K562 (cell line): ENCODE results near the gene NQO2. TPM values are rescaled to one million over a fixed set of nuclear protein-coding genes. Genes with fewer than 3 reads are reported as not detected.
A peak's percentile ranks its signal among the peaks of the same experiment; 100 is the strongest.

Source experiments
- ATAC-seq: fragments of 200-7000 bp; cut with Tn5 transposase; 3 replicates; pipeline ENCODE4 v1.9.1; 2020; ENCODE audit warnings: moderate library complexity
- BruUV-seq: library from RNA; stranded (reverse); fragments of 400-500 nt; replicated peaks from 2 replicates; lab custom pipeline; 2021; lab: Mats Ljungman, UMichigan
- CTCF ChIA-PET: fragments of 300-600 bp; formaldehyde crosslinking; extraction: SDS; loops from one replicate; lab custom pipeline; 2021; ENCODE audit warnings: low intra/inter-chr PET ratio; lab: Yijun Ruan, JAX
- POLR2A ChIA-PET: fragments of 300-600, 350-650 bp; sonication (Branson Sonifier 250); formaldehyde crosslinking; extraction: SDS; loops from one replicate; lab custom pipeline; 2021; ENCODE audit warnings: antibody characterized with exemption, inconsistent platforms; lab: Yijun Ruan, JAX
- DNase-seq, 4 experiments: peaks; one replicate each; pipeline versions ENCODE4 v3.0.0 to v3.0.0-alpha.2; 2011 to 2018; ENCODE audit warnings: low spot score in 3 of 4, mixed read lengths in 3 of 4; ENCODE audit errors: extremely low read depth in 1 of 4
- FAIRE-seq: peaks from 2 replicates; lab custom pipeline; 2011; peaks lifted over from hg19 to GRCh38; lab: Jason Lieb, UNC
- H2AFZ ChIP-seq: 2 replicates; pipeline ENCODE4 v1.6.0; 2011; ENCODE audit warnings: low read depth, low read length, control low read depth, inconsistent platforms
- H3K27ac ChIP-seq: fragments of 200-600 bp; 3 replicates; pipeline ENCODE4 v1.8.0; 2011; ENCODE audit warnings: low read depth, mild to moderate bottlenecking, control low read depth, inconsistent platforms, low read length, moderate library complexity, mixed read lengths; ENCODE audit errors: extremely low read depth
- H3K27me3 ChIP-seq, 2 experiments: fragments of 300-600 bp in 1 of 2; 2 replicates in 1 of 2; 3 replicates in 1 of 2; pipeline versions ENCODE4 v1.6.0 to v1.8.0; 2011; ENCODE audit warnings: inconsistent platforms in 2 of 2, low read length in 2 of 2, mild to moderate bottlenecking in 1 of 2, mixed read lengths in 1 of 2, moderate library complexity in 1 of 2; ENCODE audit not compliant: control insufficient read depth in 2 of 2, insufficient read depth in 2 of 2
- H3K36me3 ChIP-seq: fragments of 300-600 bp; 3 replicates; pipeline ENCODE4 v1.8.0; 2011; ENCODE audit warnings: mild to moderate bottlenecking, low read length, inconsistent platforms; ENCODE audit not compliant: control insufficient read depth, insufficient read depth
- H3K4me1 ChIP-seq, 2 experiments: fragments of 200-600 bp in 1 of 2; replicated peaks in 1 of 2; 2 replicates in 1 of 2; 3 replicates in 1 of 2; pipeline versions ENCODE4 v1.5.1 to v1.8.0; 2011; ENCODE audit warnings: inconsistent platforms in 2 of 2, low read length in 2 of 2, mild to moderate bottlenecking in 1 of 2, mixed read lengths in 1 of 2, moderate library complexity in 1 of 2; ENCODE audit not compliant: control insufficient read depth in 2 of 2, insufficient read depth in 2 of 2
- H3K4me2 ChIP-seq: 2 replicates; pipeline ENCODE4 v1.6.1; 2011; ENCODE audit warnings: low read length, control low read depth, inconsistent platforms, mixed read lengths; ENCODE audit not compliant: insufficient read depth
- H3K4me3 ChIP-seq: fragments of 200-600 bp; sonication (generic), shearing (Covaris generic); 2 replicates; pipeline ENCODE4 v1.5.1; 2016; ENCODE audit warnings: control low read depth, inconsistent platforms
- H3K79me2 ChIP-seq: fragments of 200-600 bp; 3 replicates; pipeline ENCODE4 v1.8.0; 2011; ENCODE audit warnings: low read length, inconsistent platforms; ENCODE audit not compliant: control insufficient read depth, insufficient read depth
- H3K9ac ChIP-seq, 2 experiments: 2 replicates each; pipeline versions ENCODE4 v1.6.0 to v1.6.1; 2011; ENCODE audit warnings: low read depth in 2 of 2, low read length in 2 of 2, control low read depth in 1 of 2, inconsistent platforms in 1 of 2, mild to moderate bottlenecking in 1 of 2, mixed read lengths in 1 of 2; ENCODE audit not compliant: insufficient read depth in 1 of 2
- H3K9me1 ChIP-seq: one replicate; pipeline ENCODE4 v1.6.0; 2011; ENCODE audit warnings: inconsistent platforms, mild to moderate bottlenecking, low read length, moderate library complexity; ENCODE audit not compliant: control insufficient read depth, insufficient read depth
- H3K9me3 ChIP-seq: replicated peaks from 2 replicates; pipeline ENCODE4 v1.5.1; 2011; ENCODE audit warnings: low read depth, low read length, inconsistent platforms; ENCODE audit not compliant: control insufficient read depth, insufficient read depth
- H4K20me1 ChIP-seq: replicated peaks from 2 replicates; pipeline ENCODE4 v1.6.1; 2011; ENCODE audit warnings: low read length, inconsistent platforms, mixed read lengths; ENCODE audit not compliant: control insufficient read depth, insufficient read depth
- EGR1 ChIP-seq: fragments of 450-650 bp; conservative IDR thresholded peaks from 2 replicates; pipeline ENCODE4 v1.6.1; 2017; ENCODE audit warnings: mild to moderate bottlenecking
- HDAC2 ChIP-seq: fragments of 450-650 bp; IDR thresholded peaks from 2 replicates; pipeline ENCODE4 v1.6.1; 2016; ENCODE audit warnings: mild to moderate bottlenecking
- MYC ChIP-seq, 2 experiments: fragments of 250-450 bp in 1 of 2; sonication (Bioruptor Pico) in 1 of 2; IDR thresholded peaks; 2 replicates each; pipeline versions ENCODE4 v1.5.1 to v1.6.1; 2012 to 2021; ENCODE audit warnings: low read depth in 2 of 2, borderline replicate concordance in 1 of 2, improper control_type of control experiment in 1 of 2, low read length in 1 of 2, mild to moderate bottlenecking in 1 of 2, moderate library complexity in 1 of 2
- PHF20 ChIP-seq: fragments of 450-650 bp; IDR thresholded peaks from 2 replicates; pipeline ENCODE4 v1.6.1; 2018; ENCODE audit not compliant: partially characterized antibody
- RBM14 ChIP-seq: fragments of 200-400 bp; formaldehyde crosslinking; IDR thresholded peaks from 2 replicates; pipeline ENCODE4 v1.6.1; 2018; ENCODE audit warnings: low read depth, mild to moderate bottlenecking, low read length, moderate library complexity, borderline replicate concordance; ENCODE audit not compliant: insufficient read depth
- TEAD4 ChIP-seq, 2 experiments: sonication (generic) in 1 of 2; formaldehyde crosslinking in 1 of 2; IDR thresholded peaks; 2 replicates each; pipeline versions ENCODE4 v1.6.1 to v1.8.0; 2012 to 2022; ENCODE audit warnings: borderline replicate concordance in 1 of 2, inconsistent platforms in 1 of 2, low read length in 1 of 2, mild to moderate bottlenecking in 1 of 2, missing genetic modification reagents in 1 of 2
- ZEB2 ChIP-seq: fragments of 450-650 bp; IDR thresholded peaks from 2 replicates; pipeline ENCODE4 v1.6.1; 2016
- ZNF778 ChIP-seq: fragments of 450-650 bp; formaldehyde crosslinking; IDR thresholded peaks from 2 replicates; pipeline ENCODE4 v1.4.0; 2020; ENCODE audit warnings: mild to moderate bottlenecking, moderate library complexity
- WGBS: fragments of 100-300 bp; shearing (Covaris generic); methylation state at CpG from one replicate; pipeline ENCODE4 v1.1.6; 2016; ENCODE audit warnings: low coverage, mixed read lengths; ENCODE audit not compliant: insufficient coverage; ENCODE audit errors: missing lambda C conversion rate; 5-methylcytosine and 5-hydroxymethylcytosine counted together
- in situ Hi-C: fragments of 300-500 bp; cut with MboI; formaldehyde crosslinking; loops from 4 replicates; pipeline ENCODE4 v1.15.0; 2018; ENCODE audit warnings: inconsistent platforms, mixed read lengths
- intact Hi-C: fragments of 100-400 bp; cut with micrococcal nuclease; formaldehyde crosslinking; loops from 2 replicates; pipeline ENCODE4 v1.14.2; 2022
- polyA plus RNA-seq, 8 experiments: library from polyadenylated mRNA; depleted of rRNA in 4 of 8; stranded (reverse) in 5 of 8; unstranded in 3 of 8; fragments of >200 nt; fragmentation: Nextera tagmentation in 2 of 8; fragmentation: Illumina TruSeq in 1 of 8; extraction: Ambion mirVana in 2 of 8; extraction: Trizol in 1 of 8; gene quantifications; 2 replicates each; pipeline versions ENCODE4 v1.2.1 to v1.2.3, GENCODE V29; 2011 to 2014; ENCODE audit warnings: inconsistent platforms in 1 of 8, missing spikeins in 1 of 8
- total RNA-seq, 7 experiments: library from RNA; depleted of rRNA in 6 of 7; stranded (reverse); fragments of >200 nt in 6 of 7; fragmentation: Illumina TruSeq in 2 of 7; extraction: Trizol in 2 of 7; gene quantifications; 2 replicates each; pipeline versions ENCODE4 v1.2.1 to v1.2.3, GENCODE V29; 2011 to 2021; ENCODE audit warnings: low replicate concordance in 1 of 7
- TF ChIP-seq, protein P1 (sequence below): fragments of 450-650 bp; IDR thresholded peaks from 2 replicates; pipeline ENCODE4 v1.6.1; 2016; ENCODE audit warnings: antibody characterized with exemption
- TF ChIP-seq, protein P2 (sequence below): sonication (generic); IDR thresholded peaks from 2 replicates; pipeline ENCODE4 v1.6.1; 2016
- TF ChIP-seq, protein P3 (sequence below): fragments of 250-450 bp; sonication (Bioruptor Pico); IDR thresholded peaks from 2 replicates; pipeline ENCODE4 v1.4.0; 2020; ENCODE audit warnings: mild to moderate bottlenecking
- TF ChIP-seq, protein P4 (sequence below): fragments of 150-350 bp; IDR thresholded peaks from 2 replicates; pipeline ENCODE4 v1.6.1; 2014; ENCODE audit warnings: low read depth, mild to moderate bottlenecking, low read length, borderline replicate concordance

The NQO2 gene
- total and polyA plus RNA-seq, 9 of the 15 experiments (the other 6 are each of a cell fraction or from before 2014, with no cell fraction given): 54.6 to 214 (median 116) TPM

DNA sequence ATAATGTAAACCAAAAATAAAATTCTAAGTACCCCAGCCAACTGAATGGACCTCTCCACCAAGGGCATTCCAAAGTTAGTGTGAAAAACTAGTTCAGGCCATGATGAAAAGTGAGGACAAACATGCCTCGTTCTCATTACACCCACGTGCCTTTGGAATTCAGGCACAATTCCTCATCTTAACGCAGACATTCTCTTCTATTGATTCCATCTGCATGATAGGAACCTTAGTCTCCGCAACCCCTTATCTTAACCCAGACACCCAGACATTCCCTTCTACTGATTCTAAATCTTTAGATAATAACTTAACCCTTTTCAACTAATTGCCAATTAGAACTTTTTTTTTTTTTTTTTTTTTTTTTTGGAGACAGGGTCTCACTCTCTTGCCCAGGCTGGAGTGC lies 20.8 kb upstream of the NQO2 start:
- Histone ChIP-seq H3K9me3 (no peaks in the 10 kb centered on the region), H3K4me2 (no peak overlapping the region), H2AFZ (peak overlapping the region; percentile 45), H3K36me3 (no peaks in the 10 kb centered on the region), H4K20me1 (no peaks in the 10 kb centered on the region), H3K4me1 (peaks cover 22 to 75% of the 10 kb centered on the region in 2 experiments), H3K9me1 (no peaks in the 10 kb centered on the region), H3K27ac (no peak overlapping the region), H3K79me2 (no peaks in the 10 kb centered on the region), H3K27me3 (no peaks in the 10 kb centered on the region), H3K9ac (no peak overlapping the region), H3K4me3 (no peak overlapping the region)
- DNase-seq (no peak), FAIRE-seq (no peak), ATAC-seq (no peak)
- intact Hi-C loops (no loop called here), in situ Hi-C loops (no loop called here)
- WGBS: 10% methylated on average over 4 of the region's 4 CpGs
- no TSS peak for BruUV-seq
- POLR2A ChIA-PET: interaction anchor here (1.0 to 2.7 kb wide), 4 partner anchors 10 to 212 kb away, joined by 3 to 22 read pairs (median 4); partner anchors contain the start of gene TUBB2A
- CTCF ChIA-PET: no interaction called here
- TF ChIP-seq MYC (IDR thresholded peaks at IDR 0.05; ENCODE audit: low read depth, low read length) (no peak), MYC (CRISPR knock-in tag; IDR thresholded peaks at IDR 0.05; ENCODE audit: borderline replicate concordance, low read depth) (no peak), RBM14 (no peak), ZNF778 (no peak), TEAD4 (IDR thresholded peaks at IDR 0.05; ENCODE audit: low read length) (peak; percentile 51), TEAD4 (CRISPR knock-in tag; IDR thresholded peaks at IDR 0.05; ENCODE audit: borderline replicate concordance) (no peak), PHF20 (no peak), HDAC2 (peak; percentile 39; the same call in 1 of the 2 replicates), ZEB2 (no peak), EGR1 (peak; percentile 47)
- TF ChIP-seq, protein P1, sequence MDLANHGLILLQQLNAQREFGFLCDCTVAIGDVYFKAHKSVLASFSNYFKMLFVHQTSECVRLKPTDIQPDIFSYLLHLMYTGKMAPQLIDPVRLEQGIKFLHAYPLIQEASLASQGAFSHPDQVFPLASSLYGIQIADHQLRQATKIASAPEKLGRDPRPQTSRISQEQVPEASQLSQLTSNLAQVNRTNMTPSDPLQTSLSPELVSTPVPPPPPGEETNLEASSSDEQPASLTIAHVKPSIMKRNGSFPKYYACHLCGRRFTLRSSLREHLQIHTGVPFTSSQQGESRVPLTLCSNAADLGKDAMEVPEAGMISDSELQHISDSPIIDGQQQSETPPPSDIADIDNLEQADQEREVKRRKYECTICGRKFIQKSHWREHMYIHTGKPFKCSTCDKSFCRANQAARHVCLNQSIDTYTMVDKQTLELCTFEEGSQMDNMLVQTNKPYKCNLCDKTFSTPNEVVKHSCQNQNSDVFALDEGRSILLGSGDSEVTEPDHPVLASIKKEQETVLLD: 0 out of 2 replicates have a peak, but pooled peaks have one; percentile 41
- TF ChIP-seq, protein P2, sequence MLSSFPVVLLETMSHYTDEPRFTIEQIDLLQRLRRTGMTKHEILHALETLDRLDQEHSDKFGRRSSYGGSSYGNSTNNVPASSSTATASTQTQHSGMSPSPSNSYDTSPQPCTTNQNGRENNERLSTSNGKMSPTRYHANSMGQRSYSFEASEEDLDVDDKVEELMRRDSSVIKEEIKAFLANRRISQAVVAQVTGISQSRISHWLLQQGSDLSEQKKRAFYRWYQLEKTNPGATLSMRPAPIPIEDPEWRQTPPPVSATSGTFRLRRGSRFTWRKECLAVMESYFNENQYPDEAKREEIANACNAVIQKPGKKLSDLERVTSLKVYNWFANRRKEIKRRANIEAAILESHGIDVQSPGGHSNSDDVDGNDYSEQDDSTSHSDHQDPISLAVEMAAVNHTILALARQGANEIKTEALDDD: peak; percentile 66; the same call in 1 of the 2 replicates
- TF ChIP-seq, protein P3, sequence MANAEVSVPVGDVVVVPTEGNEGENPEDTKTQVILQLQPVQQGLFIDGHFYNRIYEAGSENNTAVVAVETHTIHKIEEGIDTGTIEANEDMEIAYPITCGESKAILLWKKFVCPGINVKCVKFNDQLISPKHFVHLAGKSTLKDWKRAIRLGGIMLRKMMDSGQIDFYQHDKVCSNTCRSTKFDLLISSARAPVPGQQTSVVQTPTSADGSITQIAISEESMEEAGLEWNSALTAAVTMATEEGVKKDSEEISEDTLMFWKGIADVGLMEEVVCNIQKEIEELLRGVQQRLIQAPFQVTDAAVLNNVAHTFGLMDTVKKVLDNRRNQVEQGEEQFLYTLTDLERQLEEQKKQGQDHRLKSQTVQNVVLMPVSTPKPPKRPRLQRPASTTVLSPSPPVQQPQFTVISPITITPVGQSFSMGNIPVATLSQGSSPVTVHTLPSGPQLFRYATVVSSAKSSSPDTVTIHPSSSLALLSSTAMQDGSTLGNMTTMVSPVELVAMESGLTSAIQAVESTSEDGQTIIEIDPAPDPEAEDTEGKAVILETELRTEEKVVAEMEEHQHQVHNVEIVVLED (CRISPR knock-in tag): no peak
- TF ChIP-seq, protein P4, sequence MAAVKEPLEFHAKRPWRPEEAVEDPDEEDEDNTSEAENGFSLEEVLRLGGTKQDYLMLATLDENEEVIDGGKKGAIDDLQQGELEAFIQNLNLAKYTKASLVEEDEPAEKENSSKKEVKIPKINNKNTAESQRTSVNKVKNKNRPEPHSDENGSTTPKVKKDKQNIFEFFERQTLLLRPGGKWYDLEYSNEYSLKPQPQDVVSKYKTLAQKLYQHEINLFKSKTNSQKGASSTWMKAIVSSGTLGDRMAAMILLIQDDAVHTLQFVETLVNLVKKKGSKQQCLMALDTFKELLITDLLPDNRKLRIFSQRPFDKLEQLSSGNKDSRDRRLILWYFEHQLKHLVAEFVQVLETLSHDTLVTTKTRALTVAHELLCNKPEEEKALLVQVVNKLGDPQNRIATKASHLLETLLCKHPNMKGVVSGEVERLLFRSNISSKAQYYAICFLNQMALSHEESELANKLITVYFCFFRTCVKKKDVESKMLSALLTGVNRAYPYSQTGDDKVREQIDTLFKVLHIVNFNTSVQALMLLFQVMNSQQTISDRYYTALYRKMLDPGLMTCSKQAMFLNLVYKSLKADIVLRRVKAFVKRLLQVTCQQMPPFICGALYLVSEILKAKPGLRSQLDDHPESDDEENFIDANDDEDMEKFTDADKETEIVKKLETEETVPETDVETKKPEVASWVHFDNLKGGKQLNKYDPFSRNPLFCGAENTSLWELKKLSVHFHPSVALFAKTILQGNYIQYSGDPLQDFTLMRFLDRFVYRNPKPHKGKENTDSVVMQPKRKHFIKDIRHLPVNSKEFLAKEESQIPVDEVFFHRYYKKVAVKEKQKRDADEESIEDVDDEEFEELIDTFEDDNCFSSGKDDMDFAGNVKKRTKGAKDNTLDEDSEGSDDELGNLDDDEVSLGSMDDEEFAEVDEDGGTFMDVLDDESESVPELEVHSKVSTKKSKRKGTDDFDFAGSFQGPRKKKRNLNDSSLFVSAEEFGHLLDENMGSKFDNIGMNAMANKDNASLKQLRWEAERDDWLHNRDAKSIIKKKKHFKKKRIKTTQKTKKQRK: no peak
